ENCODE results near the gene CHST8.
"Not testable (repeated sequence)": the region's sequence is repeated elsewhere in the genome, so short reads cannot be mapped to it uniquely, and the experiment has no call there.

CHST8 gene

GRCh38 chr19:33646306-33646705, 24.6 kb downstream of the CHST8 start:
- no peak for DNase-seq

GRCh38 chr19:33647146-33647545, 25.4 kb downstream of the CHST8 start:
- DNase-seq, result no peak

GRCh38 chr19:33649627-33650305, 28.0 kb downstream of the CHST8 start:
- no peak for DNase-seq

- DNase-seq, result peak; percentile 46
Observed at GRCh38 chr19:33653684-33654083, 31.9 kb downstream of the CHST8 start.

- DNase-seq, result no peak
Observed at GRCh38 chr19:33654840-33655508, 33.2 kb downstream of the CHST8 start.

- DNase-seq, result no peak
Observed at GRCh38 chr19:33659835-33660234, 38.1 kb downstream of the CHST8 start.

- DNase-seq, result no peak
Observed at GRCh38 chr19:33660410-33661124, 38.8 kb downstream of the CHST8 start.

- DNase-seq, result no peak
Observed at GRCh38 chr19:33661336-33661735, 39.6 kb downstream of the CHST8 start.

GRCh38 chr19:33662391-33663092, 40.8 kb downstream of the CHST8 start:
- DNase-seq, result no peak

- DNase-seq, result not testable (repeated sequence)
Observed at GRCh38 chr19:33663316-33663715, 41.6 kb downstream of the CHST8 start.

- DNase-seq, result no peak
Observed at GRCh38 chr19:33664744-33665143, 43.0 kb downstream of the CHST8 start.

- DNase-seq, result no peak
Observed at GRCh38 chr19:33665776-33666595, 44.2 kb downstream of the CHST8 start.

GRCh38 chr19:33667141-33667650, 45.4 kb downstream of the CHST8 start:
- DNase-seq, result no peak

GRCh38 chr19:33667881-33668280, 46.1 kb downstream of the CHST8 start:
- DNase-seq, result no peak

GRCh38 chr19:33668968-33669367, 47.2 kb downstream of the CHST8 start:
- DNase-seq, result no peak

- DNase-seq, result no peak
Observed at GRCh38 chr19:33669376-33669775, 47.6 kb downstream of the CHST8 start.

- no peak for DNase-seq
Observed at GRCh38 chr19:33670398-33670797, 48.6 kb downstream of the CHST8 start.

GRCh38 chr19:33671211-33671610, 49.5 kb downstream of the CHST8 start:
- DNase-seq, result no peak

- no peak for DNase-seq
Observed at GRCh38 chr19:33673258-33673875, 51.6 kb downstream of the CHST8 start.

- no peak for DNase-seq
Observed at GRCh38 chr19:33673996-33674625, 52.4 kb downstream of the CHST8 start.
